SK-N-SH treated with all-trans-retinoic acid at 6 μM for 48 hours (cell line): ENCODE results near the gene CNGA4.

Experiments
- CREB5 ChIP-seq: fragments of 250-450 bp; sonication (Bioruptor Pico); IDR thresholded peaks from 2 replicates; pipeline ENCODE4 v1.5.1; 2020; ENCODE audit warnings: low read depth, mild to moderate bottlenecking, moderate library complexity
- CSDC2 ChIP-seq: fragments of 250-450 bp; sonication (Bioruptor Pico); IDR thresholded peaks from 2 replicates; pipeline ENCODE4 v1.5.0; 2020; ENCODE audit warnings: mild to moderate bottlenecking, moderate library complexity
- GLIS3 ChIP-seq: fragments of 250-450 bp; sonication (Bioruptor Pico); IDR thresholded peaks from 2 replicates; pipeline ENCODE4 v1.5.0; 2020; ENCODE audit warnings: mild to moderate bottlenecking, moderate library complexity
- OSR1 ChIP-seq: fragments of 250-450 bp; sonication (Bioruptor Pico); IDR thresholded peaks from 2 replicates; pipeline ENCODE4 v1.8.0; 2022; ENCODE audit warnings: moderate library complexity, mild to moderate bottlenecking, inconsistent platforms
- PATZ1 ChIP-seq: fragments of 250-450 bp; sonication (Bioruptor Pico); IDR thresholded peaks from 2 replicates; pipeline ENCODE4 v1.8.0; 2020; ENCODE audit warnings: mild to moderate bottlenecking, moderate library complexity, borderline replicate concordance
- TCF4 ChIP-seq: fragments of 250-450 bp; sonication (Bioruptor Pico); IDR thresholded peaks from 2 replicates; pipeline ENCODE4 v1.8.0; 2021; ENCODE audit warnings: mild to moderate bottlenecking, moderate library complexity, borderline replicate concordance
- ZC3H10 ChIP-seq: fragments of 250-450 bp; sonication (Bioruptor Pico); IDR thresholded peaks from 2 replicates; pipeline ENCODE4 v1.5.1; 2021; ENCODE audit warnings: mild to moderate bottlenecking, moderate library complexity
- ZFP3 ChIP-seq: fragments of 250-450 bp; sonication (Bioruptor Pico); IDR thresholded peaks from 2 replicates; pipeline ENCODE4 v1.5.0; 2020; ENCODE audit warnings: mild to moderate bottlenecking, moderate library complexity

- no peak for TF ChIP-seq OSR1 (CRISPR knock-in tag)
- no peak for TF ChIP-seq TCF4
- no peak for TF ChIP-seq ZC3H10 (CRISPR knock-in tag)
- TF ChIP-seq CSDC2 (CRISPR knock-in tag), result no peak
- no peak for TF ChIP-seq PATZ1
- TF ChIP-seq ZFP3 (CRISPR knock-in tag), result no peak
- no peak for TF ChIP-seq GLIS3
- TF ChIP-seq CREB5, result no peak
Measured at GRCh38 chr11:6258141-6258540, 19.3 kb downstream of the CNGA4 start.
